ENCODE data around the gene RAB3C.

Gene RAB3C

GRCh38 chr5:58622936-58623871 lies 40.3 kb downstream of the RAB3C start:
- Histone ChIP-seq H3K4me1 (ENCODE audit: control insufficient read depth in 1 of 2, insufficient read depth in 1 of 2, low read depth in 1 of 2, low read length in 1 of 2) (no peaks in the 10 kb centered on the region), H3K9me3 (no peaks in the 10 kb centered on the region), H3K36me3 (no peaks in the 10 kb centered on the region), H3K27ac (no peak overlapping the region), H3K27me3 (no peaks in the 10 kb centered on the region), H3K4me3 (ENCODE audit: low read depth in 1 of 2, low read length in 1 of 2) (no peak overlapping the region)
- TF ChIP-seq, protein P1, sequence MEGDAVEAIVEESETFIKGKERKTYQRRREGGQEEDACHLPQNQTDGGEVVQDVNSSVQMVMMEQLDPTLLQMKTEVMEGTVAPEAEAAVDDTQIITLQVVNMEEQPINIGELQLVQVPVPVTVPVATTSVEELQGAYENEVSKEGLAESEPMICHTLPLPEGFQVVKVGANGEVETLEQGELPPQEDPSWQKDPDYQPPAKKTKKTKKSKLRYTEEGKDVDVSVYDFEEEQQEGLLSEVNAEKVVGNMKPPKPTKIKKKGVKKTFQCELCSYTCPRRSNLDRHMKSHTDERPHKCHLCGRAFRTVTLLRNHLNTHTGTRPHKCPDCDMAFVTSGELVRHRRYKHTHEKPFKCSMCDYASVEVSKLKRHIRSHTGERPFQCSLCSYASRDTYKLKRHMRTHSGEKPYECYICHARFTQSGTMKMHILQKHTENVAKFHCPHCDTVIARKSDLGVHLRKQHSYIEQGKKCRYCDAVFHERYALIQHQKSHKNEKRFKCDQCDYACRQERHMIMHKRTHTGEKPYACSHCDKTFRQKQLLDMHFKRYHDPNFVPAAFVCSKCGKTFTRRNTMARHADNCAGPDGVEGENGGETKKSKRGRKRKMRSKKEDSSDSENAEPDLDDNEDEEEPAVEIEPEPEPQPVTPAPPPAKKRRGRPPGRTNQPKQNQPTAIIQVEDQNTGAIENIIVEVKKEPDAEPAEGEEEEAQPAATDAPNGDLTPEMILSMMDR (IDR thresholded peaks at IDR 0.05), result no peak

DNA sequence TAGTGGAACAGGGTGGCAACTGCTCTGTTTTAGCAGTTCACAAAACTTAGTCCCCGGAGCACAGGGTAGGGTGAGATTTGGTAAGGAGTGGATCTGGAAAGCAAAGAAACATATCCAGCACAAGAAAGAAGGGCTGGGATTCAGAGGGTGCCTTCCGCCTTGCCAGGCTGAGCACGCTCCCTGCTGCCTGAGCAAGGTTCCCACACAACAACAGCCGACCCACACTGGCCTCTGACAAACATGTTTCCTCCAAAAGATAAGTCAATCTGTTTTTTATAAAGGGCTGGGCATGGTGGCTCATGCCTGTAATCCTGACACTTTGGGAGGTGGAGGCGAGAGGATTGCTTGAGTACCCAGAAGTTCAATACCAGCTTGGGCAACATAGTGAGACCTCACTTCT lies 45.8 kb downstream of the RAB3C start:
- Histone ChIP-seq H3K36me3 (no peaks in the 10 kb centered on the region), H3K9me3 (no peaks in the 10 kb centered on the region), H3K27ac (no peak overlapping the region), H3K4me1 (ENCODE audit: control insufficient read depth in 1 of 2, insufficient read depth in 1 of 2, low read depth in 1 of 2, low read length in 1 of 2) (no peaks in the 10 kb centered on the region), H3K27me3 (no peaks in the 10 kb centered on the region), H3K4me3 (ENCODE audit: low read depth in 1 of 2, low read length in 1 of 2) (no peak overlapping the region)
- TF ChIP-seq, protein P1 (IDR thresholded peaks at IDR 0.05), result no peak

GRCh38 chr5:58629271-58630159 lies 46.6 kb downstream of the RAB3C start:
- H3K9me3 ChIP-seq, result no peaks in the 10 kb centered on the region
- no peaks in the 10 kb centered on the region for H3K27me3 ChIP-seq
- no peaks in the 10 kb centered on the region for H3K4me1 ChIP-seq (ENCODE audit: control insufficient read depth in 1 of 2, insufficient read depth in 1 of 2, low read depth in 1 of 2, low read length in 1 of 2)
- TF ChIP-seq, protein P1 (IDR thresholded peaks at IDR 0.05), result no peak
- H3K27ac ChIP-seq, result no peak overlapping the region
- no peaks in the 10 kb centered on the region for H3K36me3 ChIP-seq
- H3K4me3 ChIP-seq (ENCODE audit: low read depth in 1 of 2, low read length in 1 of 2), result no peak overlapping the region

GRCh38 chr5:58631895-58632294 lies 49.0 kb downstream of the RAB3C start:
- Histone ChIP-seq H3K4me3 (ENCODE audit: low read depth in 1 of 2, low read length in 1 of 2) (no peak overlapping the region), H3K4me1 (ENCODE audit: control insufficient read depth in 1 of 2, insufficient read depth in 1 of 2, low read depth in 1 of 2, low read length in 1 of 2) (no peaks in the 10 kb centered on the region), H3K9me3 (no peaks in the 10 kb centered on the region), H3K27me3 (no peaks in the 10 kb centered on the region), H3K27ac (no peak overlapping the region), H3K36me3 (no peaks in the 10 kb centered on the region)
- TF ChIP-seq, protein P1 (IDR thresholded peaks at IDR 0.05), result no peak

DNA sequence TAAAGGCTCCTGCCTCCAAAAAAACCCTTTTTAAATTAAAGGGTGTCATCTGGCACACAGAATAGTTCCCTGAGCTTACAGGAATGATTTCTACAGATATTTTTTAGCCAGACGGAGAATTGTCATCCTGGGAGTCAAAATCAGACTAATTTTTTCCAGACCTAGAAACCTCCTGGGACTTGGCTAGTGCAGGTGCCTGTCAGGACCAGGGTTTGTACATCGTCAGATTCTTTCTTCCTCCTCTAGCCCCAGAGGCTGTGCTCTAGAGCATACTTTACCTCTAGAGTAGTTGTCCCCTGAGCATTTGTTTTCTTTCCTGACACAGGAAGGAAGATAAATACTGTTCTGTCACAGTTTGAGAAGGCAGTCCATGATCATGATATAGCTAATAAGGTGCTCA lies 52.5 kb downstream of the RAB3C start:
- H3K36me3 ChIP-seq, result no peaks in the 10 kb centered on the region
- no peaks in the 10 kb centered on the region for H3K27me3 ChIP-seq
- no peaks in the 10 kb centered on the region for H3K4me1 ChIP-seq (ENCODE audit: control insufficient read depth in 1 of 2, insufficient read depth in 1 of 2, low read depth in 1 of 2, low read length in 1 of 2)
- H3K9me3 ChIP-seq, result no peaks in the 10 kb centered on the region
- H3K4me3 ChIP-seq (ENCODE audit: low read depth in 1 of 2, low read length in 1 of 2), result no peak overlapping the region
- no peak overlapping the region for H3K27ac ChIP-seq
- TF ChIP-seq, protein P1 (IDR thresholded peaks at IDR 0.05), result no peak
